IPS DF 6.9 (cell line): ENCODE measurements around the gene RIMBP2.
"Not testable (repeated sequence)": the region's sequence is repeated elsewhere in the genome, so short reads cannot be mapped to it uniquely, and the experiment has no call there.

ENCODE experiments used
- DNase-seq: peaks from one replicate; pipeline ENCODE4 v3.0.0-alpha.2; 2013; ENCODE audit warnings: low read depth, low spot score
- H3K27ac ChIP-seq: one replicate; pipeline ENCODE4 v1.5.1; 2013; ENCODE audit warnings: low read length, control low read depth
- H3K27me3 ChIP-seq: 2 replicates; pipeline ENCODE4 v1.6.1; 2013; ENCODE audit warnings: mild to moderate bottlenecking, low read length; ENCODE audit not compliant: control insufficient read depth, insufficient read depth
- H3K36me3 ChIP-seq: 2 replicates; pipeline ENCODE4 v1.6.1; 2013; ENCODE audit warnings: low read length; ENCODE audit not compliant: control insufficient read depth, insufficient read depth
- H3K4me1 ChIP-seq: 2 replicates; pipeline ENCODE4 v1.6.1; 2013; ENCODE audit warnings: low read length; ENCODE audit not compliant: control insufficient read depth, insufficient read depth
- H3K4me3 ChIP-seq: 2 replicates; pipeline ENCODE4 v1.5.1; 2013; ENCODE audit warnings: mild to moderate bottlenecking, low read length
- H3K9me3 ChIP-seq: 2 replicates; pipeline ENCODE4 v1.6.1; 2013; ENCODE audit warnings: low read length, inconsistent platforms; ENCODE audit not compliant: control insufficient read depth, insufficient read depth
- WGBS: extraction: QIAGEN DNeasy Blood & Tissue Kit; methylation state at CpG from one replicate; pipeline ENCODE4 v1.1.7; 2013; ENCODE audit warnings: mixed read lengths, missing lambda C conversion rate; ENCODE audit not compliant: insufficient read length, insufficient coverage; 5-methylcytosine and 5-hydroxymethylcytosine counted together

The RIMBP2 gene

DNA sequence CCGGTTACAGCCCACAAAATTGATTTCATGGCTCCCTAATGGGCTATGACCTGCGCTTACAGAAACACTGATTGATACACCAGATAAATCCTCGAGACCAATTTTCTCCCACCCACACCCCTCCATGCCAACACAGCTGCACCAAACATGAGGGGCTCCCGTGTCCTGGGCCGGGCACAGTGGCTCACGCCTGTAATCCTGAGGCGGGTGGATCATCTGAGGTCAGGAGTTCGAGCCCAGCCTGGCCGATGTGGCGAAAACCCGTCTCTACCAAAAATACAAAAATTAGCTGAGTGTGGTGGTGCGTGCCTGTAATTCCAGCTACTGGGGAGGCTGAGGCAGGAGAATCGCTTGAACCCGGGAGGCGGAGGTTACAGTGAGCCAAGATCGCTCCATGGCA is 27.1 kb downstream of the RIMBP2 start:
- not testable (repeated sequence) for H3K27ac ChIP-seq, H3K4me1 ChIP-seq, DNase-seq, H3K27me3 ChIP-seq, H3K4me3 ChIP-seq, H3K36me3 ChIP-seq
- no CpG with 5 or more reads among the region's 16 CpGs for WGBS
- peaks cover 24% of the 10 kb centered on the region for H3K9me3 ChIP-seq

- Histone ChIP-seq H3K4me1 (no peaks in the 10 kb centered on the region), H3K36me3 (no peaks in the 10 kb centered on the region; the same call in 1 of the 2 replicates), H3K4me3 (no peak overlapping the region), H3K9me3 (peaks cover 23% of the 10 kb centered on the region), H3K27ac (no peak overlapping the region), H3K27me3 (no peaks in the 10 kb centered on the region)
- no CpG with 5 or more reads among the region's 20 CpGs for WGBS
- no peak for DNase-seq
Measured at GRCh38 chr12:130687796-130688778, 28.0 kb downstream of the RIMBP2 start.

- DNase-seq = no peak
- peaks cover 24% of the 10 kb centered on the region for H3K9me3 ChIP-seq
- no CpG with 5 or more reads among the region's 10 CpGs for WGBS
- H3K4me3 ChIP-seq = no peak overlapping the region
- H3K27me3 ChIP-seq = no peaks in the 10 kb centered on the region
- H3K36me3 ChIP-seq = no peaks in the 10 kb centered on the region; the same call in 1 of the 2 replicates
- H3K27ac ChIP-seq = no peak overlapping the region
- H3K4me1 ChIP-seq = no peaks in the 10 kb centered on the region
Measured at GRCh38 chr12:130687190-130687589, 28.9 kb downstream of the RIMBP2 start.

- H3K27me3 ChIP-seq = no peaks in the 10 kb centered on the region
- H3K4me3 ChIP-seq = no peak overlapping the region
- H3K4me1 ChIP-seq = no peaks in the 10 kb centered on the region
- H3K27ac ChIP-seq = no peak overlapping the region
- DNase-seq = no peak
- no CpG with 5 or more reads among the region's 32 CpGs for WGBS
- peaks cover 22% of the 10 kb centered on the region for H3K9me3 ChIP-seq
- H3K36me3 ChIP-seq = no peaks in the 10 kb centered on the region; the same call in 1 of the 2 replicates
Measured at GRCh38 chr12:130686511-130686991, 29.5 kb downstream of the RIMBP2 start.

DNA sequence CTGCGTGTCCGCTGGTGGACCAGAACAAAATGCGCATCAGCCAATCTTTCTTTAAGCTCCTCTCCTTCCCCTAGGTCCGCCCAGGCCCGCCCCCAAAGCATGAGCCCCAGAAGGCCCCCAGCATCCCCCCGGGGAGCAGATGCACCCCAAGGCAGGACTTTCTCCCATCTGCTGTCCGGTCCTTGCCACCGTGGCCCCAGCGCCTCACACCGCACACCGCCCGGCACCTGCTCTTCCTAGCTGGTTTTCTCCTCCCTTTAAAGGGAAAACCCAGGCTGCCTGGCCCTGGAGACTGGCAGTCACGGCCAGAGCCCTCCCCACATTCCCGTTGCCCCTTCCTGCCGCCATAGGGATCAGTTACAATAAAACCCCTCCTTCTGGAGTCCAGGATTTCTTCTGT is 30.2 kb downstream of the RIMBP2 start:
- Histone ChIP-seq H3K9me3 (peaks cover 22% of the 10 kb centered on the region), H3K4me1 (no peaks in the 10 kb centered on the region), H3K27me3 (no peaks in the 10 kb centered on the region), H3K36me3 (no peaks in the 10 kb centered on the region; the same call in 1 of the 2 replicates), H3K27ac (no peak overlapping the region), H3K4me3 (no peak overlapping the region)
- no CpG with 5 or more reads among the region's 15 CpGs for WGBS
- DNase-seq = no peak

DNA sequence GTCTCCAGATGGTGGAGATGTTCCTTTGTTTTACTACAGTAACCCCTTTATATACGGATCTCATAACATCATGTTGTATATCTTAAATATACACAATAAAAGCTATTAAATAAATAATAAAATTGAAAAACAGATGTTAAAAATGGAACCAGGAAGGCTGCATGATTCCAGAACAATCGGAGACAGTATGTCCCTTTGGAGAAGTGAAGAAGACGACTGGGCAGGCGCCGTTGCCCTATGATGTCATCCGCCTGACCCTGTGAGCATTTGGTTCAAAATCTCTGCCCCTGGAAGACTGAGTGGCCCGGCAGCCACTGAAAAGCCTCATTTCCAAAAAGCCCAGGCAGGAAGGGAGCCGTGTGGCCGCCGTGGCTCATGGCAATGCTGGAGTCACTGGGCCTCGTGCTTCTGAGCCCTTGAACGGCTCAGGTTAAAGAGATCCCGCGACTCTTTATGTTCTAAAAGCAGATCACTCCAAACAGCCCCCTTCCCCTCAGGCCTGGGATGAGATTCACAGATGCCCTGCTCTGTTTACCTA is 30.8 kb downstream of the RIMBP2 start:
- DNase-seq = no peak
- Histone ChIP-seq H3K27me3 (no peaks in the 10 kb centered on the region), H3K27ac (no peak overlapping the region), H3K36me3 (no peaks in the 10 kb centered on the region; the same call in 1 of the 2 replicates), H3K9me3 (peaks cover 24% of the 10 kb centered on the region), H3K4me1 (no peaks in the 10 kb centered on the region), H3K4me3 (no peak overlapping the region)
- no CpG with 5 or more reads among the region's 14 CpGs for WGBS

- no peaks in the 10 kb centered on the region for H3K4me1 ChIP-seq
- no peak overlapping the region for H3K27ac ChIP-seq
- H3K27me3 ChIP-seq = no peaks in the 10 kb centered on the region
- no CpG with 5 or more reads among the region's 3 CpGs for WGBS
- peaks cover 24% of the 10 kb centered on the region for H3K9me3 ChIP-seq
- H3K36me3 ChIP-seq = no peaks in the 10 kb centered on the region; the same call in 1 of the 2 replicates
- no peak overlapping the region for H3K4me3 ChIP-seq
- no peak for DNase-seq
Measured at GRCh38 chr12:130683811-130684210, 32.3 kb downstream of the RIMBP2 start.

DNA sequence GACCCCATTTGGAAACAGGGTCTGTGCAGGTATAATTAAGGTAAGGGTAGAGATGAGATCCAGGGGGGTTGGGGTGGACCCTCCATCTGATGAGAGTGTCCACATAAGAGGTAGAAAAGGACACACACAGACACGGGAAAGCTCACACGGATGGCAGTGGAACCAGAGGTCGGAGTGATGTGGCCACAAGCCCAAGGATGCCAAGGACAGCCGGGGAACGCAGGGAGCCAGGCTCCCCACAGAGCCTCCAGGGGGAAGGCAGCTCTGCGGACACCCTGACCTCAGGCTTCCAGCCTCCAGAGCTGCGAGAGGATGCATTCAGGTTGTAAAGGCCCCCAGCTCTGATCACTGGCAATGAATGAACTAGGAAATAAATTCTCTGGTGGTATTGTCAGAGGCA is 33.0 kb downstream of the RIMBP2 start:
- peaks cover 20% of the 10 kb centered on the region for H3K9me3 ChIP-seq
- no peak overlapping the region for H3K27ac ChIP-seq
- no peaks in the 10 kb centered on the region; the same call in 1 of the 2 replicates for H3K36me3 ChIP-seq
- no peaks in the 10 kb centered on the region for H3K4me1 ChIP-seq
- no peak overlapping the region for H3K4me3 ChIP-seq
- no peaks in the 10 kb centered on the region for H3K27me3 ChIP-seq
- no peak for DNase-seq
- no CpG with 5 or more reads among the region's 7 CpGs for WGBS

GRCh38 chr12:130680451-130680990 is 35.6 kb downstream of the RIMBP2 start:
- peaks cover 25% of the 10 kb centered on the region for H3K9me3 ChIP-seq
- no CpG with 5 or more reads among the region's 15 CpGs for WGBS
- H3K27me3 ChIP-seq = no peaks in the 10 kb centered on the region
- DNase-seq = no peak
- H3K4me1 ChIP-seq = no peaks in the 10 kb centered on the region
- H3K36me3 ChIP-seq = no peaks in the 10 kb centered on the region
- H3K27ac ChIP-seq = no peak overlapping the region
- no peak overlapping the region for H3K4me3 ChIP-seq

- Histone ChIP-seq H3K4me1 (no peaks in the 10 kb centered on the region), H3K27ac (no peak overlapping the region), H3K4me3 (no peak overlapping the region), H3K27me3 (no peaks in the 10 kb centered on the region; the same call in 1 of the 2 replicates), H3K9me3 (peaks cover 37% of the 10 kb centered on the region), H3K36me3 (no peaks in the 10 kb centered on the region)
- no CpG with 5 or more reads among the region's 23 CpGs for WGBS
- no peak for DNase-seq
Measured at GRCh38 chr12:130677957-130678558, 38.0 kb downstream of the RIMBP2 start.
